ENCODE results near the gene MAGI2.

Gene MAGI2

GRCh38 chr7:79176859-79177477 lies 276.5 kb downstream of the MAGI2 start:
- H3K14ac ChIP-seq (ENCODE audit: low read length in 2 of 2) = no peak overlapping the region
- H3K23ac ChIP-seq (ENCODE audit: low read length in 2 of 2) = no peak overlapping the region
- no peak overlapping the region for H2BK15ac ChIP-seq (ENCODE audit: low read depth, poor library complexity, severe bottlenecking)
- WGBS = 37% methylated on average over 4 of the region's 8 CpGs
- H3K27ac ChIP-seq (ENCODE audit: low read length, poor library complexity, severe bottlenecking) = no peak overlapping the region
- H3K4me2 ChIP-seq (ENCODE audit: low read length, poor library complexity, severe bottlenecking) = no peak overlapping the region
- no peaks in the 10 kb centered on the region for H3K9me3 ChIP-seq (ENCODE audit: control insufficient read depth, low read length)
- peak; percentile 46 for DNase-seq
- H2BK12ac ChIP-seq (ENCODE audit: low read length in 2 of 2) = no peak overlapping the region
- H2BK5ac ChIP-seq (ENCODE audit: low read depth, low read length, poor library complexity, severe bottlenecking) = no peak overlapping the region
- no peak overlapping the region for H2AFZ ChIP-seq (ENCODE audit: low read depth, low read length)
- no peak overlapping the region for H3K18ac ChIP-seq (ENCODE audit: low read depth in 1 of 2, low read length in 2 of 2)
- no peak overlapping the region for H2BK120ac ChIP-seq (ENCODE audit: low read depth, low read length)
- H3K79me1 ChIP-seq (replicated peaks; ENCODE audit: low read length, poor library complexity, severe bottlenecking) = no peaks in the 10 kb centered on the region
- no peak overlapping the region for H4K91ac ChIP-seq (ENCODE audit: low read length)
- no peak overlapping the region for H2AK5ac ChIP-seq (ENCODE audit: low read length, severe bottlenecking)
- no peak overlapping the region for H3K4ac ChIP-seq (ENCODE audit: low read depth in 1 of 2, low read length in 2 of 2)
- no peak overlapping the region for H4K8ac ChIP-seq (ENCODE audit: low read length)
- no peaks in the 10 kb centered on the region for H3K36me3 ChIP-seq (ENCODE audit: control insufficient read depth in 1 of 2, insufficient read depth in 2 of 2, low read depth in 1 of 2, low read length in 2 of 2)
- H3K4me3 ChIP-seq (ENCODE audit: insufficient read depth in 1 of 2, low read depth in 1 of 2, low read length in 2 of 2) = no peak overlapping the region
- H3K9ac ChIP-seq (ENCODE audit: low read length) = no peak overlapping the region
- H3K27me3 ChIP-seq (ENCODE audit: control insufficient read depth in 1 of 2, insufficient read depth in 1 of 2, low read length in 2 of 2) = no peaks in the 10 kb centered on the region
- H3K4me1 ChIP-seq (ENCODE audit: control insufficient read depth, insufficient read depth, low read depth, low read length) = no peaks in the 10 kb centered on the region

DNA sequence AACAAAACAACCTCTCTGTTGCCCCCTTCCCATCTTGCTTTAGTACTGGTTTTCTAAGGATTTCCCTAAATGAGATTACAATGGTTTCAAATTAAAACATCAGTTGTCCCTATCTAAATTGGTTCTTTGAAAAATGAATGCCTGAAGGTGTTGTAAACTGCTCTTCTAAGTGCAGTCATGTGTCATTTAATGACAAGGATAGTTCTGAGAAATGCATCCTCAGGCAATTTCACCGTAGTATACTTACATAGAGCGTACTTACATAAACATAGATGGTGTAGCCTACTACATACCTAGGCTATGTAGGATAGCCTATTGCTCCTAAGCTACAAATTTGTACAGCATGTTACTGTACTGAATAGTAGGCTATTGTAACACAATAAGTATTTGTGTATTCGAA lies 278.1 kb downstream of the MAGI2 start:
- Histone ChIP-seq H2AK5ac (ENCODE audit: low read length, severe bottlenecking) (no peak overlapping the region), H3K27me3 (ENCODE audit: control insufficient read depth in 1 of 2, insufficient read depth in 1 of 2, low read length in 2 of 2) (no peaks in the 10 kb centered on the region), H4K8ac (ENCODE audit: low read length) (no peak overlapping the region), H2BK12ac (ENCODE audit: low read length in 2 of 2) (no peak overlapping the region), H3K27ac (ENCODE audit: low read length, poor library complexity, severe bottlenecking) (no peak overlapping the region), H3K23ac (ENCODE audit: low read length in 2 of 2) (no peak overlapping the region), H3K9ac (ENCODE audit: low read length) (no peak overlapping the region), H3K4ac (ENCODE audit: low read depth in 1 of 2, low read length in 2 of 2) (no peak overlapping the region), H2BK120ac (ENCODE audit: low read depth, low read length) (no peak overlapping the region), H3K4me2 (ENCODE audit: low read length, poor library complexity, severe bottlenecking) (no peak overlapping the region), H4K91ac (ENCODE audit: low read length) (no peak overlapping the region), H2BK15ac (ENCODE audit: low read depth, poor library complexity, severe bottlenecking) (no peak overlapping the region), H2AFZ (ENCODE audit: low read depth, low read length) (no peak overlapping the region), H3K18ac (ENCODE audit: low read depth in 1 of 2, low read length in 2 of 2) (no peak overlapping the region), H3K4me3 (ENCODE audit: insufficient read depth in 1 of 2, low read depth in 1 of 2, low read length in 2 of 2) (no peak overlapping the region), H3K36me3 (ENCODE audit: control insufficient read depth in 1 of 2, insufficient read depth in 2 of 2, low read depth in 1 of 2, low read length in 2 of 2) (no peaks in the 10 kb centered on the region), H2BK5ac (ENCODE audit: low read depth, low read length, poor library complexity, severe bottlenecking) (no peak overlapping the region), H3K79me1 (replicated peaks; ENCODE audit: low read length, poor library complexity, severe bottlenecking) (no peaks in the 10 kb centered on the region), H3K9me3 (ENCODE audit: control insufficient read depth, low read length) (no peaks in the 10 kb centered on the region), H3K14ac (ENCODE audit: low read length in 2 of 2) (no peak overlapping the region), H3K4me1 (ENCODE audit: control insufficient read depth, insufficient read depth, low read depth, low read length) (no peaks in the 10 kb centered on the region)
- WGBS = 100% methylated on average over 2 of the region's 3 CpGs
- DNase-seq = no peak

DNA sequence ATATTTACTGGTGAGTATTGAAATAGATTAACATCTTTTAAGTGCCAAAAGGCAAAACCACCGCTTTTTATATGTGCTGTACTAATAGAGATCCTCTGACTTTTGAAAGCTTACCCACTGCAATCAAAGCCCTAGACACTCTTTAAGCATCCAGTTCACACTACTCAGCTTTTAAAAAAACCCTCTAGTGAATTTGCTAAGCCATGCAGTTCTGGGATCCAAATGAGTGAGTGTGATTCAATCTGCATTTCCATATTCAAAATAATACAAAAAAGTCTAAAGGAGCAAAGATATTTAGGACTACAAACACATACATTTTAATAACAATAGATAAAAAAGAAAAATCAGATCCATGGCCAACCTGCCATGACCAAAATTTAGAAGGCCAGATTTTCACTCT lies 288.2 kb downstream of the MAGI2 start:
- Histone ChIP-seq H4K91ac (ENCODE audit: low read length) (no peak overlapping the region), H3K4me2 (ENCODE audit: low read length, poor library complexity, severe bottlenecking) (no peak overlapping the region), H2BK15ac (ENCODE audit: low read depth, poor library complexity, severe bottlenecking) (no peak overlapping the region), H3K36me3 (ENCODE audit: control insufficient read depth in 1 of 2, insufficient read depth in 2 of 2, low read depth in 1 of 2, low read length in 2 of 2) (no peaks in the 10 kb centered on the region), H3K79me1 (replicated peaks; ENCODE audit: low read length, poor library complexity, severe bottlenecking) (no peaks in the 10 kb centered on the region), H3K27me3 (ENCODE audit: control insufficient read depth in 1 of 2, insufficient read depth in 1 of 2, low read length in 2 of 2) (no peaks in the 10 kb centered on the region), H3K4ac (ENCODE audit: low read depth in 1 of 2, low read length in 2 of 2) (no peak overlapping the region), H3K9me3 (ENCODE audit: control insufficient read depth, low read length) (peaks cover 4% of the 10 kb centered on the region), H2BK12ac (ENCODE audit: low read length in 2 of 2) (no peak overlapping the region), H3K4me1 (ENCODE audit: control insufficient read depth, insufficient read depth, low read depth, low read length) (no peaks in the 10 kb centered on the region), H2AK5ac (ENCODE audit: low read length, severe bottlenecking) (no peak overlapping the region), H2AFZ (ENCODE audit: low read depth, low read length) (no peak overlapping the region), H2BK120ac (ENCODE audit: low read depth, low read length) (no peak overlapping the region), H2BK5ac (ENCODE audit: low read depth, low read length, poor library complexity, severe bottlenecking) (no peak overlapping the region), H3K14ac (ENCODE audit: low read length in 2 of 2) (no peak overlapping the region), H3K27ac (ENCODE audit: low read length, poor library complexity, severe bottlenecking) (no peak overlapping the region), H3K18ac (ENCODE audit: low read depth in 1 of 2, low read length in 2 of 2) (no peak overlapping the region), H4K8ac (ENCODE audit: low read length) (no peak overlapping the region), H3K23ac (ENCODE audit: low read length in 2 of 2) (no peak overlapping the region), H3K9ac (ENCODE audit: low read length) (no peak overlapping the region), H3K4me3 (ENCODE audit: insufficient read depth in 1 of 2, low read depth in 1 of 2, low read length in 2 of 2) (no peak overlapping the region)
- 100% methylated on average over 1 of the region's 1 CpG for WGBS
- DNase-seq = no peak

- Histone ChIP-seq H3K27me3 (ENCODE audit: control insufficient read depth in 1 of 2, insufficient read depth in 1 of 2, low read length in 2 of 2) (no peaks in the 10 kb centered on the region), H3K9me3 (ENCODE audit: control insufficient read depth, low read length) (peaks cover 21% of the 10 kb centered on the region), H3K9ac (ENCODE audit: low read length) (no peak overlapping the region), H2BK15ac (ENCODE audit: low read depth, poor library complexity, severe bottlenecking) (no peak overlapping the region), H3K4me1 (ENCODE audit: control insufficient read depth, insufficient read depth, low read depth, low read length) (no peaks in the 10 kb centered on the region), H2BK120ac (ENCODE audit: low read depth, low read length) (no peak overlapping the region), H3K4me3 (ENCODE audit: insufficient read depth in 1 of 2, low read depth in 1 of 2, low read length in 2 of 2) (no peak overlapping the region), H2BK5ac (ENCODE audit: low read depth, low read length, poor library complexity, severe bottlenecking) (no peak overlapping the region), H3K36me3 (ENCODE audit: control insufficient read depth in 1 of 2, insufficient read depth in 2 of 2, low read depth in 1 of 2, low read length in 2 of 2) (no peaks in the 10 kb centered on the region), H3K27ac (ENCODE audit: low read length, poor library complexity, severe bottlenecking) (no peak overlapping the region), H3K4me2 (ENCODE audit: low read length, poor library complexity, severe bottlenecking) (no peak overlapping the region), H3K23ac (ENCODE audit: low read length in 2 of 2) (no peak overlapping the region), H2AK5ac (ENCODE audit: low read length, severe bottlenecking) (no peak overlapping the region), H3K18ac (ENCODE audit: low read depth in 1 of 2, low read length in 2 of 2) (no peak overlapping the region), H3K79me1 (replicated peaks; ENCODE audit: low read length, poor library complexity, severe bottlenecking) (no peaks in the 10 kb centered on the region), H3K14ac (ENCODE audit: low read length in 2 of 2) (no peak overlapping the region), H2BK12ac (ENCODE audit: low read length in 2 of 2) (no peak overlapping the region), H2AFZ (ENCODE audit: low read depth, low read length) (no peak overlapping the region), H4K91ac (ENCODE audit: low read length) (no peak overlapping the region), H4K8ac (ENCODE audit: low read length) (no peak overlapping the region), H3K4ac (ENCODE audit: low read depth in 1 of 2, low read length in 2 of 2) (no peak overlapping the region)
- WGBS = 91% methylated on average over 3 of the region's 5 CpGs
- DNase-seq = no peak
Observed at GRCh38 chr7:79159040-79159664, 294.3 kb downstream of the MAGI2 start.
